Choroid plexus epithelial cell (primary cell): ENCODE results near the gene MYOCOS.
A peak's percentile ranks its signal among the peaks of the same experiment; 100 is the strongest.

Experiments
- DNase-seq: peaks from one replicate; pipeline ENCODE4 v3.0.0-alpha.2; 2010; ENCODE audit warnings: low read depth
- H3K4me3 ChIP-seq: 2 replicates; pipeline ENCODE4 v1.5.1; 2011; ENCODE audit warnings: low read depth, mild to moderate bottlenecking, control low read depth, low read length, moderate library complexity
- CTCF ChIP-seq: conservative IDR thresholded peaks from 2 replicates; pipeline ENCODE4 v1.5.1; 2011; ENCODE audit warnings: low read depth, mild to moderate bottlenecking, control low read depth, inconsistent platforms, low read length, moderate library complexity

MYOCOS gene

GRCh38 chr1:171625225-171625624 lies 3.2 kb downstream of the MYOCOS start:
- H3K4me3 ChIP-seq: no peak overlapping the region
- no peak for DNase-seq
- no peak for TF ChIP-seq CTCF

GRCh38 chr1:171627020-171627419 lies 5.0 kb downstream of the MYOCOS start:
- no peak for DNase-seq
- H3K4me3 ChIP-seq: no peak overlapping the region
- no peak for TF ChIP-seq CTCF

GRCh38 chr1:171628225-171628624 lies 6.2 kb downstream of the MYOCOS start:
- H3K4me3 ChIP-seq: no peak overlapping the region
- DNase-seq: no peak
- TF ChIP-seq CTCF: no peak

- no peak for TF ChIP-seq CTCF
- H3K4me3 ChIP-seq: no peak overlapping the region
Observed at GRCh38 chr1:171635661-171636060, 13.6 kb downstream of the MYOCOS start.

GRCh38 chr1:171636141-171636540 lies 14.1 kb downstream of the MYOCOS start:
- DNase-seq: peak; percentile 9
- TF ChIP-seq CTCF: no peak
- no peak overlapping the region for H3K4me3 ChIP-seq

More at GRCh38 chr1:171635661-171636060, 13.6 kb downstream of the MYOCOS start:
- no peak for DNase-seq

- DNase-seq: no peak
- no peak for TF ChIP-seq CTCF
- no peak overlapping the region for H3K4me3 ChIP-seq
Observed at GRCh38 chr1:171637928-171638576, 16.0 kb downstream of the MYOCOS start.

- TF ChIP-seq CTCF: no peak
- DNase-seq: no peak
- no peak overlapping the region for H3K4me3 ChIP-seq
Observed at GRCh38 chr1:171640225-171640624, 18.2 kb downstream of the MYOCOS start.
